GM15510 (cell line): ENCODE results near the gene COL5A3.

ENCODE experiments used
- POLR2A ChIP-seq: IDR thresholded peaks from 3 replicates; pipeline ENCODE4 v1.6.1; 2011; ENCODE audit warnings: borderline replicate concordance; ENCODE audit not compliant: insufficient read length; ENCODE audit errors: extremely low read depth

COL5A3 gene

DNA sequence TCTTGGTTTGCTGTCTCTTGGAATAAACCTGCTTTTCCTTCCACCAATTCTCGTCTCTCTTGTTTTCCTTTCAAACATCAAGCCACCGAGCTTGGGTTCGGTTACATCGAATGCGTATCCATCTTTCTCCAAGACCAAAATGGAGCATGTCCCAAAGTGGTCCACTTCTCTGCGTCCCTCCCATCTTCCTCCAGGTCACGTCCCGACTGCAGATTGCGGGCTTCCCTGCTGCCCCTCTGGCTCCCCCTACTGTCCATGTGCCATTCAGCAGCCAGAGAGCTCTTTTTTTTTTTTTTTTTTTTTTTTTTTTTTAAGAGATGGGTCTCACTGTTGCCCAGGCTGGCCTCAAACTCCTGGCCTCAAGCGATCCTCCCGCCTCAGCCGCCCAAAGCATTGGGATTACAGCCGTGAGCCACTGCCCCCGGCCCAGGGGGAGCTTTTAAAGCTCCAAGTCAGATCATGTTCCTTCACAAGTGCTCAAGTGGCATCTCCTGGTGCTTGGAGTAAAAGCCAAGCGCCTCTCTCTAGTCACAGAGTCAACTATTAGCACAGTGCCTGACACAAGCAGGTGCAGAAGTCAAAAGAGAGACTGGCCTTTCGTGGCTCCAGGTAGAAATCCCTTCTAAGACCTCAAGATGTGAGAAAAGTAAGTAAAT, 10.0 kb downstream of the COL5A3 start:
- TF ChIP-seq POLR2A: no peak

DNA sequence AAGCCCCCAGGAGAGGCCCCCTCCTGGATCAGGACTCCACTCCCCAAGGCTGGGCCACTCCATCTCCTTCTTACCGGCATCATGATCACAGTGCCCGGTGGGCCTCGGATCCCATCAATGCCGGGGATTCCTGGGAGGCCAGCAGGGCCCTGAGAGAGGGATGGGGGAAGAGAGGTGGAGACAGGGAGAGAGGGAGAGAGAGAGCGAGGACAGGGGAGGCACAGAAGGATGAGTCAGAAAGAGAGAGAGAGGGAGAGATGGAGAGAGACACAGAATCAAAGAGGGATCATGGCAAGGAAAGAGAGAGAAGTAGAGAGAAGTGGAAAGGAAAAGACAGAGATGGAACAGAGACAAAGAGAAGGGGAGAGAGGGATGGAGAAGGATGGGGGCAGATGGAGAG, 13.8 kb downstream of the COL5A3 start:
- no peak for TF ChIP-seq POLR2A

DNA sequence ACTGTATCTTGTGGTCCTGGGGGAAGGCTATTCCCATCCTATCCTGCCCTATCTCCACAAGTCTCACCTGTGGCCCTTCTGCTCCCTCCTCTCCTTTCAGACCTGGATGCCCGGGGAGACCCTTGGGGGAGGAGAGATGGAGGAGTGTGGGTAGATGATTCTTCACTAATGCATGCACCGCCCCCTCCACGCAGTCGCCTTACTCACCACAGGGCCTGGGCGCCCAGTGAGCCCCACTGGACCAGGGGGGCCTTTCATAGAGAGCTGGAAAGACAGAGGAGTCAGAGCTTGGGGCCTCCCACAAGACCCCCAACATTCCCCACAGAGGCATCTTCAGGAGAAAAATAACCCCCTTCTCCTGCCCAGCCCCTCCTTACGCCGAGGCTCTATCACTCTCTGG, 14.3 kb downstream of the COL5A3 start:
- no peak for TF ChIP-seq POLR2A

DNA sequence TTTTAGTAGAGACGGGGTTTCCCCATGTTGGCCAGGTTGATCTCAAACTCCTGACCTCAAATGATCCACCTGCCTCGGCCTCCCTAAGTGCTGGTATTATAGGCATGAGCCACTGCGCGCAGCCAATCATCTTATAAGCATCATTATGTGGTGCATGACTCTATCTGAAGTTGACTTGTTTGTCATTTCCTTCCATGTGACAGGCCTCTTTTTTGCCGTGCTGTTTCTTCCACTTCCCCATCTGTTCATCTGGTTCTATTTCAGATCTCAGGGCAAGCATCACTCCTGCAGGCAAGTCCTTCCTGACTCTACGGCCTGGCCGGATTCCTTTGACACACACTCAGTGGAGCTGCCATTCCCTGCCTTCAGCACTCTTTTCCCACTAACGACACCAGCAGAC, 15.2 kb downstream of the COL5A3 start:
- TF ChIP-seq POLR2A: no peak

DNA sequence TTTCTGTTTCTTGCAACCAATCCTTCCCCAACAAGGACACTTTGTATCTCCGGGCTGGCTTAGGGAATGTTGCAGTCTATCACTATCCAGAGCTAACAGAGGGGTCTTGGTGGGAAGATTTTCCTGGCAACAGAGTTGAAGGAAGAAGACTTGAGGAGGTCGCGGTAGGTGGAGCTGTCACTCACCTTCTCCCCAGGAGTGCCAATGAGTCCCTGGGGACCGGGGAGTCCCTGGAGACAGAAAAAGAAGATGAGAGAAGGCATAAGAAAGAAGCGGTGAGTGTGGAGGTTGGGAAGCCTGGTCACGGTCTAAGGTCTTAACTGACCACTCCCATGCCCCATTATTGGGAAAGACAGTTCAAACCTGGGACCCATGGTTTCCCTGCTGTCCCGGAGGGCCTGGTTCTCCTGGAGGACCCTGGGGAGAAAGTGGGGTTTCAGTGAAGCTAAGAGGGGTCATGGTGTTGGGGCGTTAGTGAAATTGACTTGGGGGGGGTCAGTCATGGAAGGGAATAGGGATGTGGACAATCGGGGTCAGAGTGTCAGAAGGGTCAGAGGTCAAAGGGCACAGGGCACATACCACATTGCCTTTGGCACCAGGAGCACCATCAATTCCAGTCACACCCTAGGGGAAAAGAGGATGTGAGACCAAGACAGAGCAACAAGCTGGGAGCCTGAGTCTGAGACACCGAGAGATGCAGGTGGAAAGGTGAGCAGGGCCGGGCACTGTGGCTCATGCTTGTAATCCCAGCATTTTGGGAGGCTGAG, 18.7 kb downstream of the COL5A3 start:
- TF ChIP-seq POLR2A: no peak

DNA sequence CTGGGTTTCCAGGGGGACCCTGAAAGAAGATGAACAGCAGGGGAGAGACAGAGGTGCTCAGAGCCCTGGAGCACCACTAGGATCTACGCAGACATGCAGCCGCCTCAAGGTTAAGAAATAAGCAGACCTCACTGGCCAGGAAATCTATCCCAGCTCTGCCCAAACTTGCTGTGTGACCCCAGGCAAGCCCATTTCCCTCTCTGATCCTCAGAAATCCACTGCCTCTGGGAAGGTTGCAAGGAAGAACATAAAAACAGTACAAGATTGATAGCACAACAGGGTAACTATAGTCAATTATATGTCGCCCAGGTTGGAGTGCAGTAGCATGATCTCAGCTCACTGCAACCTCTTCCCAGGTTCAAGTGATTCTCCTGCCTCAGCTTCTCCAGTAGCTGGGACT, 20.8 kb downstream of the COL5A3 start:
- TF ChIP-seq POLR2A: no peak

DNA sequence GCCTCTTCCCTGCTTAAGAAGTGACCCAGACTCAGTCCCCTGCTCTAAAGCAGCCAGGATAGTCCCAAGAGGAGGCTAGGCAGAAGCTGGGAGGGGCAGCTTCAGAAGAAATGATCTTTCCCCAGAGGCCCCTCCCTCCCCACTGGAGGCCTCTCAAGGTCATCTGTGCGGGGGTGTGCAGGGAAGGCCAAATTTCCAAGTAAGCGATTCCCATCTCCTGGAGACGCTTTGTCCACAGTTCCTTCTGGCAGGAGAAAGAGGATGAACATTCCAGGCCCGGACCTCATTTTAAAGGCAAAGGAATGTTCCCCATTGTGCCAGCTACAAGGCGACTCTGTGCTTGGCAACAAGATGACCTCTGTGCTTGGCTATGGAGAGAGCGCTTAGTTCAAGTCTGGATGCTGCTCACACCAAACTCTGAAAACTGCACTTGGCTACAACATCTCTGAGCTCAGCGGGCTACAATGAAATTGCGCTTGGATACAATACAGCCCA, 23.5 kb downstream of the COL5A3 start:
- no peak for TF ChIP-seq POLR2A

DNA sequence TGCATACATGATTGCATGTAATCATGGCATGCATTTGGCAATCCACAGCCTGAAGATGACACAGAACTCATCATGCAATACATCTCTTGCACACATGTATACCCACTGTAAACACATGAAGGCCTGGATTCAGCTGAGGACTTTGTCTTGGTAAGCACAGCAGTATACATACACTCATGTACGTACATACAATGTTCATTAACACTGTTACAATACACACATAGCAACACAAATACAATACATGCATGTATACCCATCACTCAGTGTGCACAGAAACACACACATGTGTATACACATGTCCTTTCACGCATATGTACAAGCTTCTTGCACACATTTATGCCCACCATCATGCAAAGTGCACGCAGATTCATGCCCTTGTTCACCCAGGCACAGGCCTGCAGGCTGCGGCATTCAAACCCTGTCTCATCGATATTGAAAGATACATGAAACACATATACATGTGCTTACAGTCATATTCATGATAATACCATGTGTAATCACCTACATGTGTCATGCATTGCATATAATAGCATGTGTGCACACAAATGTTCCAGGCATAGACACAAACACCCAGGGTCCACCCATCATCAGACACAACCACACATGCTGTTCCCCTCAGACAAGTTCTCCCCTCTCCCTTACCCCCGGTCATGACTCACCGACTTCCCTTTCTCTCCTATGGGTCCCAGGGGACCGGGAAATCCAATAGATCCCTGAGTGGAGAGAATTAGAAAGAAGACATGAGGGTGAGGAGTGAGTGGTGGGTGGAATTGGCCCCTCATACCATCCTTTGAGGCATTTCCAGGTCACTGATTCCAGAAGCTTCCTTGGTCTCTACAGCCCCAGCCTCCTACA, 28.7 kb downstream of the COL5A3 start:
- no peak for TF ChIP-seq POLR2A

DNA sequence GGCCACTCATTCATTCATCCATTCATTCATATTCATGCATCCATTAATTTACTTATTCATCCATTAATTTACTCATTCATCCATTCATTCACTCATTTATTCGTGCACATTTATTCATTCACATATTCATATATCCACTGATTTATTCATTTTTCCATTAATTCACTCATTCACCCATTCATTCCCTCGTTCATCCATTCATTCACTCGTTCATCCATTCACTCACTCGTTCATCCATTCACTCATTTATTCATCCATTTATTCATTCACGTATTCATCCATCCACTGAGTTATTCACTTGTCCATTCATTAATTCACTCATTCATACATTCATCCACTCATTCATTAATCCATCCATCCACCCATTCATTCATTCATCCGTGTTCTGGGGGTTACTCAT, 38.2 kb downstream of the COL5A3 start:
- no peak for TF ChIP-seq POLR2A

DNA sequence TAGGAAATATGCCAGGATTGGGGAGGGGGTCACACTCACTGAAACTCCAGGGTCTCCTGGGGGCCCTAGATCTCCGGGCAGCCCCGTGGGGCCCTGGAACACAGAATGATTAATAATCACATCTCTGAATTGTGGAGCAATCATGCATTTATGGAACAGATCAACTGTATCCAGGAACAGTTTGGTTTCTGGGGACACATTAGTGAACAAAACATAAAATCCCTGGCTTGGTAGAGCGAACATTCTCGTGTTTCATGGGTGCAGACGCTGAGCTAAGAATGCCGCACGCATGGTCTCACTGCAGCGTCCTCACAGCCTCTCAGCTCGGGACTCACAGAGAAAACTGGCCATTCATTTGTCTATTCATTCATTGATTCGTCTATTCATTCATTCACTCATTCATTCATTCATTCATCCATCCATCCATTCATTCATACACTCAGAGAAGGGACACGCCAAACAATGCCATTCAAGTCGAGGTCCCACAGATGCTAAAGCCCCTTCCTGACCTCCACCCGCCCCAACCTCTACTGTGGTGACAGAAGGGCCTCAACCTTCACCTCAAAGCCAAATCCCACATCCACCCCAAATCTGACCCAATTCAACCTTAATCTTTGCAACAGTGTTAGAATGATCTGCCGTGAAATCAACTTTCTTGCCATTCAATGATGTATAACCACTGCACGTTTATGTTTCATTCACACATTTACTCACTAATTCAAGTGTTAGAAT, 39.0 kb downstream of the COL5A3 start:
- no peak for TF ChIP-seq POLR2A

DNA sequence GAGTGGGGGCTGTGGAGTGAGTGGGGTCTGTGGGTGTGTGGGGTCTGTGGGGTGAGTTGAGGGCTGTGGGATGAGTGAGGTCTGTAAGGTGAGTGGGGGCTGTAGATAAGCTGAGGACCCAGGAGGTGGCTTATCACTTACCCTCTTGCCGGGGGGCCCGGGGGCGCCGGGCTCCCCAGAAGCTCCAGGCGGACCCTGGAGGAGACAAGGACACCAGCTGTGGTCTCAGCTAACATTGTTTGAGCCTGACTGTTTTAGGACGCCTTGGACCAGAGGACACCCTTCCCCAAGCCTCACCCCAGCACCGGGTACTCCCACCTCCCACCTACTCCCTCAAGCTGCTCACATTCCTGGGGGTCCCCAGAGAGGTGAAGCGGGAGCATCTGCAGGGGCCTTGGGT, 39.8 kb downstream of the COL5A3 start:
- no peak for TF ChIP-seq POLR2A

DNA sequence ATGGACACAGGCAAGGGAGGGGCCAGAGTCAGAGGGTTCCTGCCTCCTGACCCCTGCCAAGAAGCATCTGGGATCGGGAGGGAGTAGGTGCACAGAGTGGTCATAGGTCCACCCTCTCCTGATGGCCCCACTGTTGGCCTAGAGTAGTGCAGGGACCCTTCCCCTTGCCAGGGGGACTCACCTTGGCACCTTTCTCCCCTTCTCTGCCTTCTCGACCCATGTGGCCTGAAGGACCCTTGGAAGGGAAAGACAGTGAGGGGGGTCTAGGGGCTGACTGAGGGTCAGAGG, 40.7 kb downstream of the COL5A3 start:
- no peak for TF ChIP-seq POLR2A

DNA sequence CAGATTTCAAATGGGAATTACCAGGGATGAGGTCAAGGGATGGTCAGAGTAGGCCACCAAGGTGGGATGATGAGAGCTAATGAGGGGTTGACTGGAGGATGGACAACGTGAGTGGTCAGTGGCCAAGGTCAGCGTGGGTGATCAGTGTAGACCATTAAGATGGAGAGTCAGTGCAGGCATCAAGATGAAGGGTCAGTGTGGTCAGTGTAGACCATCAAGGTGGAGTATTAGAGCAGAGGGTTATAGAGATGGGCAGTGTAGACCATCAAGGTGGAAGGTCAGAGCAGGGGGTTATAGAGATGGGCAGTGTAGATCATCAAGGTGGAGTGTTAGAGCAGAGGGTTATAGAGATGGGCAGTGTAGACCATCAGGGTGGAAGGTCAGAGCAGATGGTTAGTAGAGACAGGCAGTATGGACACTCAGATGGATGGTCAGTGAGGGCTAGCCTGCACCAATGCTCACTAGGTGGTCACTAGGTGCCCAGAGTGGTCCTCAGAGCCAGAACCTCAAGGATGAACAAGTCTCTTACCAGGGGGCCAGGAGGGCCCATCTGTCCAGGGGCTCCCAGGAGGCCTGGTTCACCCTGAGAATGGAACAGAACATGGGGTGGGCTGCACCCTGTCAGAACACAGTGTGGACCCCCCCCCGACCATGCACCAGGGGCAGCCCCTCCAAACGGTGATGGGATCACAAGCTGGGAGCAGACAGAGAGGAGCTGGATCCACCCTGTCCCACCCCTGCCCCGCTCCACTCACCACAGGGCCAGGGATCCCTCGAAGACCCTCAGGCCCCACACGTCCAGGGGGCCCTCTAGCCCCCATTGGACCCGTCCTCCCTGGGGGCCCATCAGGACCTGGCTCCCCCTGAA, 41.2 kb downstream of the COL5A3 start:
- TF ChIP-seq POLR2A: no peak

DNA sequence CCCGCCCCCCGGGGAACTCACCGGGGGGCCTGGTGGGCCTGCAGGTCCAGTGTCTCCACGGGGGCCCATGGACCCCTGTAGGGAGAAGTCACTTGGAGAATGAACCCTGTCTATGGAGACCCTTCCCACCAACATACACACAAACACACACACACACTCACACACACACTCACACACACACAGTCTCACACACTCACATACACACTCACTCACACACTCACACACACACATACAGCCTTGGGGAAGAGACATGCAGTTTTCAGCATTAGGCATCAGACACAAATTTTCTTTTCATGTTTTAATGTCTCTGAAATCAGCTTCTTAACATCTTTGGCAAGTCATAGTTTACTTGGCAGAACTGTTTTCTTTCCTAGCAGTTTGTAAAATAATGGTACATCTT, 43.0 kb downstream of the COL5A3 start:
- no peak for TF ChIP-seq POLR2A
